ENCODE data around the gene ATAD1.
"Not testable (repeated sequence)": the region's sequence is repeated elsewhere in the genome, so short reads cannot be mapped to it uniquely, and the experiment has no call there.

The ATAD1 gene

GRCh38 chr10:87760195-87760905 is 57.7 kb downstream of the ATAD1 start:
- in situ Hi-C loops (cut with MboI; ENCODE audit: low sequenced_read_pairs): no loop called here

GRCh38 chr10:87759551-87759950 is 58.5 kb downstream of the ATAD1 start:
- in situ Hi-C loops (cut with MboI; ENCODE audit: low sequenced_read_pairs): no loop called here

- in situ Hi-C loops (cut with MboI; ENCODE audit: low sequenced_read_pairs): no loop called here
These were observed 60.3 kb downstream of the ATAD1 start for GRCh38 chr10:87757685-87758084.

GRCh38 chr10:87753995-87754866 is 63.8 kb downstream of the ATAD1 start:
- in situ Hi-C loops (cut with MboI; ENCODE audit: low sequenced_read_pairs): no loop called here

GRCh38 chr10:87752566-87752965 is 65.5 kb downstream of the ATAD1 start:
- in situ Hi-C loops (cut with MboI; ENCODE audit: low sequenced_read_pairs): no loop called here

- in situ Hi-C loops (cut with MboI; ENCODE audit: low sequenced_read_pairs): no loop called here
These were observed 66.8 kb downstream of the ATAD1 start for GRCh38 chr10:87751274-87751673.

GRCh38 chr10:87750817-87751216 is 67.2 kb downstream of the ATAD1 start:
- in situ Hi-C loops (cut with MboI; ENCODE audit: low sequenced_read_pairs): no loop called here

GRCh38 chr10:87750001-87750671 is 67.9 kb downstream of the ATAD1 start:
- in situ Hi-C loops (cut with MboI; ENCODE audit: low sequenced_read_pairs): no loop called here

- in situ Hi-C loops (cut with MboI; ENCODE audit: low sequenced_read_pairs): not testable (repeated sequence)
These were observed 69.8 kb downstream of the ATAD1 start for GRCh38 chr10:87748244-87748643.

GRCh38 chr10:87746911-87747310 is 71.1 kb downstream of the ATAD1 start:
- in situ Hi-C loops (cut with MboI; ENCODE audit: low sequenced_read_pairs): no loop called here

GRCh38 chr10:87744606-87745005 is 73.4 kb downstream of the ATAD1 start:
- in situ Hi-C loops (cut with MboI; ENCODE audit: low sequenced_read_pairs): no loop called here

- in situ Hi-C loops (cut with MboI; ENCODE audit: low sequenced_read_pairs): not testable (repeated sequence)
These were observed 74.9 kb downstream of the ATAD1 start for GRCh38 chr10:87742992-87743610.

- in situ Hi-C loops (cut with MboI; ENCODE audit: low sequenced_read_pairs): no loop called here
These were observed 77.8 kb downstream of the ATAD1 start for GRCh38 chr10:87740254-87740655.

- in situ Hi-C loops (cut with MboI; ENCODE audit: low sequenced_read_pairs): no loop called here
These were observed 78.3 kb downstream of the ATAD1 start for GRCh38 chr10:87739703-87740102.

GRCh38 chr10:87738253-87738652 is 79.8 kb downstream of the ATAD1 start:
- in situ Hi-C loops (cut with MboI; ENCODE audit: low sequenced_read_pairs): not testable (repeated sequence)

- in situ Hi-C loops (cut with MboI; ENCODE audit: low sequenced_read_pairs): no loop called here
These were observed 82.8 kb downstream of the ATAD1 start for GRCh38 chr10:87734987-87735827.

GRCh38 chr10:87733081-87733480 is 84.9 kb downstream of the ATAD1 start:
- in situ Hi-C loops (cut with MboI; ENCODE audit: low sequenced_read_pairs): no loop called here

- in situ Hi-C loops (cut with MboI; ENCODE audit: low sequenced_read_pairs): no loop called here
These were observed 88.1 kb downstream of the ATAD1 start for GRCh38 chr10:87729940-87730339.

- in situ Hi-C loops (cut with MboI; ENCODE audit: low sequenced_read_pairs): no loop called here
These were observed 93.2 kb downstream of the ATAD1 start for GRCh38 chr10:87724789-87725188.

- in situ Hi-C loops (cut with MboI; ENCODE audit: low sequenced_read_pairs): no loop called here
These were observed 94.5 kb downstream of the ATAD1 start for GRCh38 chr10:87723500-87723899.

Data from HL-60/S4 (cell line).